Activated naive CD4-positive, alpha-beta T cell treated with anti-CD3 and anti-CD28 coated beads, Interleukin-2, amount 50 U/mL, for 24 hours (primary cell): ENCODE measurements around the gene ABCC1.

Source experiments
- H3K27ac Mint-ChIP-seq: one replicate; pipeline ENCODE4 v1.8.0; 2021; ENCODE audit warnings: mild to moderate bottlenecking, mixed read lengths
- H3K27me3 Mint-ChIP-seq: one replicate; pipeline ENCODE4 v1.8.0; 2021; ENCODE audit warnings: mixed read lengths
- H3K36me3 Mint-ChIP-seq: one replicate; pipeline ENCODE4 v1.8.0; 2021; ENCODE audit warnings: mixed read lengths
- H3K4me1 Mint-ChIP-seq: one replicate; pipeline ENCODE4 v1.8.0; 2021; ENCODE audit warnings: mixed read lengths
- H3K4me3 Mint-ChIP-seq: one replicate; pipeline ENCODE4 v1.8.0; 2021; ENCODE audit warnings: mild to moderate bottlenecking, mixed read lengths
- H3K9me3 Mint-ChIP-seq: one replicate; pipeline ENCODE4 v1.8.0; 2021; ENCODE audit warnings: mixed read lengths

Gene ABCC1

GRCh38 chr16:16075488-16076422 lies 126.3 kb downstream of the ABCC1 start:
- Mint-ChIP-seq H3K27me3 (no peaks in the 10 kb centered on the region), H3K36me3 (peaks cover 10% of the 10 kb centered on the region), H3K27ac (no peak overlapping the region), H3K4me3 (no peak overlapping the region), H3K4me1 (no peaks in the 10 kb centered on the region), H3K9me3 (no peaks in the 10 kb centered on the region)

DNA sequence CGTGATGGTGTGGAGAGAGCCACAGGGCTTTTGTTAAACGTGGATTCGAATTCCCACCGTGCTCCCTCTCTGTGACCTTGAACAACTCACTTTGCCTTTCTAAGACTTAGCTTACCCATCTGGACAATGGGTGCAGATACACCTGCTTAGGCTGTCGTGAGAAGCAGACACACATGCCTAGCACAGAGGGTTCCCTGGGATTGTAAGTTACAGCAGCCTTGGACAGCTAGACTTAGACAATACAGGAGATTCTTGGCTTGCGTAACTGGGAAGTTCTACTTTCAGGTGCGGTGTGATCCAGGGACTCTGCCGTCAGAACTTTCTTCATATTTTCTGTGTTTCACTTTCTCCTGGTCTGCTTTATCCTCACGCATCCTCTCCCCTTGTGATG lies 127.0 kb downstream of the ABCC1 start:
- no peaks in the 10 kb centered on the region for H3K27me3 Mint-ChIP-seq
- no peaks in the 10 kb centered on the region for H3K4me1 Mint-ChIP-seq
- no peak overlapping the region for H3K4me3 Mint-ChIP-seq
- H3K27ac Mint-ChIP-seq, result no peak overlapping the region
- peaks cover 12% of the 10 kb centered on the region for H3K36me3 Mint-ChIP-seq
- H3K9me3 Mint-ChIP-seq, result no peaks in the 10 kb centered on the region

GRCh38 chr16:16080465-16081065 lies 131.1 kb downstream of the ABCC1 start:
- no peak overlapping the region for H3K4me3 Mint-ChIP-seq
- no peaks in the 10 kb centered on the region for H3K4me1 Mint-ChIP-seq
- no peak overlapping the region for H3K27ac Mint-ChIP-seq
- no peaks in the 10 kb centered on the region for H3K27me3 Mint-ChIP-seq
- H3K9me3 Mint-ChIP-seq, result no peaks in the 10 kb centered on the region
- H3K36me3 Mint-ChIP-seq, result peaks cover 19% of the 10 kb centered on the region

- Mint-ChIP-seq H3K27ac (no peak overlapping the region), H3K27me3 (no peaks in the 10 kb centered on the region), H3K4me1 (no peaks in the 10 kb centered on the region), H3K4me3 (no peak overlapping the region), H3K36me3 (peaks cover 19% of the 10 kb centered on the region), H3K9me3 (no peaks in the 10 kb centered on the region)
Measured at GRCh38 chr16:16081141-16081540, 131.7 kb downstream of the ABCC1 start.

- Mint-ChIP-seq H3K36me3 (peaks cover 19% of the 10 kb centered on the region), H3K9me3 (no peaks in the 10 kb centered on the region), H3K27ac (peak overlapping the region; percentile 65), H3K4me3 (no peak overlapping the region), H3K4me1 (no peaks in the 10 kb centered on the region), H3K27me3 (no peaks in the 10 kb centered on the region)
Measured at GRCh38 chr16:16082255-16082654, 132.8 kb downstream of the ABCC1 start.

DNA sequence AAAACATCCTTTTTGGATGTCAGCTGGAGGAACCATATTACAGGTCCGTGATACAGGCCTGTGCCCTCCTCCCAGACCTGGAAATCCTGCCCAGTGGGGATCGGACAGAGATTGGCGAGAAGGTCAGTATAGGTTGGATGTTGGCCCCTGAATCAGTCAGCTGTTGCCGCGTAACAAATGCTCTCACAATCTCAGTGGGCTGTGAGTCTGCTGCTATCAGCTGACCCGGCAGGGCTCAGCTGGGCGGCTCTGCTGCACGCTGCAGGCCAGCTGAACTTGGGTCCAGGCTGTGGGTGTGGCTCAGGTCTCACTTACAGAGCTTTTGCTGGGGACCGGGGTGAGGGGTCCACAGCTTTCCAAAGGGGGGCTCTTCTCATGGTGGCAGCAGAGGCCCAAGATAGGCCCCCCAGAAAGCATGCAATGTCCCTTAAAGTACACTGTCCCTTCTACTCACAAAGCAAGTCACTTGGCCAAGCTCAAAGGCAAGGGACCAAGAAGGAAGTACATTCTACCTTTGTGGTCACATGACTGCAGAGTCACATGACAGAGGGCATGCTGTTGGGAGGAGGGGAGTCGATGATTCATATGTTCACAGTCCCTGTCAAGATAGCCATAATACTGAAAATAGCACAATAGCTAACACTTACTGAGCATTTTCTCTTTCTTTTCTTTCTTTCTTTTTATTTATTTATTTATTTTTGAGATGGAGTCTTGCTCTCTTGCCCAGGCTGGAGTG lies 134.2 kb downstream of the ABCC1 start:
- H3K27ac Mint-ChIP-seq, result peak overlapping the region; percentile 59
- no peaks in the 10 kb centered on the region for H3K4me1 Mint-ChIP-seq
- no peaks in the 10 kb centered on the region for H3K27me3 Mint-ChIP-seq
- H3K9me3 Mint-ChIP-seq, result no peaks in the 10 kb centered on the region
- H3K4me3 Mint-ChIP-seq, result no peak overlapping the region
- H3K36me3 Mint-ChIP-seq, result peaks cover 14% of the 10 kb centered on the region

DNA sequence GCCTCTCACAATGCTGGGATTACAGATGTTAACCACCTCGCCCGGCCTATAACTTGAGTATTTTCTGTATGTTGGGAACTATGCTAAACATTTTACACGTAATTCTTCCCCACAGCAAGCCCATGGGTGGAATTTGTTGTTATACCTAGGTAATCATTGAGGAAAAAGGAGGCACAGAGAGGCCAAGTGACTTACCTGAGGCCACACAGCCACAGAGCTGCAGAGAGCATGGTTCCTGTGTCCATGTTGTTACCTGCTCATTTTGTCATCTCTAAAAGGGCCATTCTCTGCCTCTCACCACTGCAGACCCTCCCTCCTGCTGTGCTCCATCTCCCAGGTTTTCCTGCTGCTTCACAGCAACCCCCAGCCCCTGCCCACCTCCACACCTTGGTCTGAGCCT lies 135.5 kb downstream of the ABCC1 start:
- H3K27me3 Mint-ChIP-seq, result no peaks in the 10 kb centered on the region
- no peaks in the 10 kb centered on the region for H3K9me3 Mint-ChIP-seq
- no peaks in the 10 kb centered on the region for H3K4me1 Mint-ChIP-seq
- no peak overlapping the region for H3K27ac Mint-ChIP-seq
- no peak overlapping the region for H3K4me3 Mint-ChIP-seq
- H3K36me3 Mint-ChIP-seq, result peaks cover 14% of the 10 kb centered on the region

GRCh38 chr16:16086653-16087446 lies 137.4 kb downstream of the ABCC1 start:
- no peak overlapping the region for H3K27ac Mint-ChIP-seq
- H3K4me3 Mint-ChIP-seq, result no peak overlapping the region
- H3K36me3 Mint-ChIP-seq, result peaks cover 19% of the 10 kb centered on the region
- no peaks in the 10 kb centered on the region for H3K4me1 Mint-ChIP-seq
- no peaks in the 10 kb centered on the region for H3K9me3 Mint-ChIP-seq
- no peaks in the 10 kb centered on the region for H3K27me3 Mint-ChIP-seq

DNA sequence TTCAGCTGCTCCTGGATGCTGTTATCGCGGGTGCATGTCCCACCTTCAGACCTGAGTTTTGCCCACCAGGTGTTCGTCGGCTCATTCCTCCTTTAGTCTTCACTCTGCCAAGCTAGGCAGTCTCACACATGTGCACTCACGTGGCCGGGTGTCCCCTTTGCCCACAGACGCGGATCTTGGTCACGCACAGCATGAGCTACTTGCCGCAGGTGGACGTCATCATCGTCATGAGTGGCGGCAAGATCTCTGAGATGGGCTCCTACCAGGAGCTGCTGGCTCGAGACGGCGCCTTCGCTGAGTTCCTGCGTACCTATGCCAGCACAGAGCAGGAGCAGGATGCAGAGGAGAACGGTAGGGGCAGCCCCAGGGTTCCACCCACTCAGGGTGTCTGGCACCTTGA lies 140.8 kb downstream of the ABCC1 start:
- Mint-ChIP-seq H3K27ac (no peak overlapping the region), H3K36me3 (peaks cover 17% of the 10 kb centered on the region), H3K27me3 (no peaks in the 10 kb centered on the region), H3K4me3 (no peak overlapping the region), H3K9me3 (no peaks in the 10 kb centered on the region), H3K4me1 (peaks cover 3% of the 10 kb centered on the region)

GRCh38 chr16:16092925-16093627 lies 143.7 kb downstream of the ABCC1 start:
- peaks cover 3% of the 10 kb centered on the region for H3K4me1 Mint-ChIP-seq
- no peak overlapping the region for H3K4me3 Mint-ChIP-seq
- peaks cover 15% of the 10 kb centered on the region for H3K36me3 Mint-ChIP-seq
- H3K9me3 Mint-ChIP-seq, result no peaks in the 10 kb centered on the region
- peak overlapping the region; percentile 11 for H3K27ac Mint-ChIP-seq
- H3K27me3 Mint-ChIP-seq, result no peaks in the 10 kb centered on the region

DNA sequence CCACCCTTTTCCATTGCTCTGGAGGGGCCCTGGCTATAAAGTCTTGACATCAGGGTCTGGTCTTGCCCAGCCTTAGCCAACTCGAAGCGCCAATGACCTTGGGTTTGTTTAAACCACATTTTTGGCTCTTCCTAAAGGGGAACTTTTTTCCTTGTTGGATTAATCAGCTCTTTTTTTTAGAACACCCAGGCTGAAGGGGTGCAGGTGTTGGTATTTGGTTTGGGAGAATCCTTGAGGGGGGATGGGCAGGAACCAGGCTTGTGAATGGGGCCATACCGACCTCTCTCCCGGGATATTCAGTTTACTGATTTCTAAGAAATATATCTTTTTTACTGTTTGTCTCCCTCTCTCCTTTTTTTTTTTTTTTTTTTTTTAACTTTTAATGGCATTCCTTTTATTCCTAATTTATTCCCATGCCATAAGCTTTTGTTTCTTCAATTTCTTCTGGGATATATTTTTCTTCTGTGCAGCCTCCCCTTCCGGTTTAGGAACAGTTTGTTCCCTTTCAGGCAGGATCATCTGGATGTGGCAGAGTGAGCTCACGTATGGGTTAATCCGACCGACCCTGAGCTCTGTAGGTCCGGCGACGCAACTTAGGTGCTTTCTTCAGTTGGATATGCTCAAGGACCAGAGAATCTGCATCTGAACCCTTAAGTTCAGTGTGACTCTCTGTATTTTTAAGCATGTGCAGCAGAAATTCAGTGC lies 144.4 kb downstream of the ABCC1 start:
- no peaks in the 10 kb centered on the region for H3K9me3 Mint-ChIP-seq
- H3K36me3 Mint-ChIP-seq, result peaks cover 15% of the 10 kb centered on the region
- H3K4me1 Mint-ChIP-seq, result peaks cover 3% of the 10 kb centered on the region
- H3K27me3 Mint-ChIP-seq, result no peaks in the 10 kb centered on the region
- no peak overlapping the region for H3K27ac Mint-ChIP-seq
- no peak overlapping the region for H3K4me3 Mint-ChIP-seq

DNA sequence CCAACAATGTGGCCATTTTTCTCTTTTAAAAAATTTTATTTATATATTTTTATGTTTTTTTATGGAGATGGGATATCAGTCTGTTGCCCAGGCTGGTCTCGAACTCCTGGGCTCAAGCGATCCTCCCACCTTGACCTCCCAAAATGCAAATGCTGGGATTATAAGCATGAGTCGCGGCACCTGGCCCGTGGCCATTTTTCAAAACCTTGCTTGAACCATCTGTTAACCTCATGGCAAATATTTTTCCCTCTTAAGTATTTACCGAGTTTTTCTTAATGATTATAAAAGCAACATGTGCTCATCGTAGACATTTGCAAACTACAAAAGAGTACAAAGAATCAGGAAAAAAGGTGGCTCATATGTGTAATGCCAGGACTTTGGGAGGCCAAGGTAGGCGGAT lies 146.2 kb downstream of the ABCC1 start:
- Mint-ChIP-seq H3K36me3 (peaks cover 11% of the 10 kb centered on the region), H3K4me3 (no peak overlapping the region), H3K4me1 (peaks cover 3% of the 10 kb centered on the region), H3K27me3 (no peaks in the 10 kb centered on the region), H3K27ac (no peak overlapping the region), H3K9me3 (no peaks in the 10 kb centered on the region)

DNA sequence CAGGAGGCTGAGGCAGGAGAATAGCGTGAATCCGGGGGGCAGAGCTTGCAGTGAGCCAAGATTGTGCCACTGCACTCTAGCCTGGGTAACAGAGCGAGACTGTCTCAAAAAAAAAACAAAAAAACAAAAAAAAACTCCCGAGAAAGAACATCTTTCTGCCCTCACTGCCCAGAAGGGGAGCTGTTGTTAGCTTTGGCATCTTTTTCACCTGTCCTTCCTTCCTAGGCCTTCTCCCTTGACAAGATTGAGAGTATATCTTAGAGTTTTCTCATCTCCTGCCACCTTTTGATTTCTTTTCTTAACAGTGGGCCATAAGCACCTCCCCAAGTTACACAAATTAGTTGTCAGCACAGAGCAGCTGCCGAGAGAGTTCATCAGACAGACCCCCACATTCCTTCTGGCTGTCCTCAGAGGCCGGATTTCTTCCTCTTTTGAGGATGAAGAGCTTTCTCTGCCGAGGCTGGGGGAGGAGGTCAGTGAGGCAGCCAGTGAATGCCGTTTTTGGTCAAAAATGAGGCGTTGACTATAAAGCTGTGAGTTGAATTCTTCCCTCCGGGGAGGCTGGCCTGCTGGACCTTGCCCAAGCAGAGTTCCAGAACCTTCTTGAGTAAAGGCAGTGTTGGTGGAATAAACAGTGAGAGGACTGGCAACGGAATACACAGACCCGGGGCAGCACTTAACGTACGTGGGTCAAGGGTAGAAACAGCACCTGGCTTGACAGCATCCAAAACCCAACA lies 146.9 kb downstream of the ABCC1 start:
- H3K4me1 Mint-ChIP-seq, result peaks cover 3% of the 10 kb centered on the region
- no peaks in the 10 kb centered on the region for H3K27me3 Mint-ChIP-seq
- H3K36me3 Mint-ChIP-seq, result peaks cover 7% of the 10 kb centered on the region
- no peak overlapping the region for H3K4me3 Mint-ChIP-seq
- H3K27ac Mint-ChIP-seq, result no peak overlapping the region
- no peaks in the 10 kb centered on the region for H3K9me3 Mint-ChIP-seq

DNA sequence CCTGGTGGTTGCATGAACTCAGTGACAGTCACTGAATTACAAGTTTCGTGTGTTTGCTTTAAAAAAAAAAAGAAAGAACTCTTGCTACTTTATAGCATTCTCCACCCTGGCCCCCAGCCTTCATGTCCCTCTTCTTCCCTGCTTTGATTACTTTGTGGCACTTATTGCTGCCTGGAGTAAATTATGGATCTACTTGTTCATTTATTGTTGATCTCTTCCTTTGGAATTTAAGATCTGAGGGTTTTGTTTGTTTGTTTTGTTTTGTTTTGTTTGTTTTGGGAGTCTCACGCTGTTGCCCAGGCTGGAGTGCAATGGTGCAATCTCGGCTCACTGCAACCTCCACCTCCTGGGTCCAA lies 147.4 kb downstream of the ABCC1 start:
- H3K4me1 Mint-ChIP-seq, result peaks cover 3% of the 10 kb centered on the region
- no peak overlapping the region for H3K27ac Mint-ChIP-seq
- no peaks in the 10 kb centered on the region for H3K9me3 Mint-ChIP-seq
- H3K36me3 Mint-ChIP-seq, result peaks cover 5% of the 10 kb centered on the region
- H3K4me3 Mint-ChIP-seq, result no peak overlapping the region
- H3K27me3 Mint-ChIP-seq, result no peaks in the 10 kb centered on the region
